IPS-NIHi7 (cell line): ENCODE results near the gene BORCS5.
A peak's percentile ranks its signal among the peaks of the same experiment; 100 is the strongest.

Experiments
- DNase-seq: peaks from one replicate; pipeline ENCODE4 v3.0.0; 2012; ENCODE audit warnings: mixed read lengths; ENCODE audit errors: extremely low spot score

The BORCS5 gene

DNA sequence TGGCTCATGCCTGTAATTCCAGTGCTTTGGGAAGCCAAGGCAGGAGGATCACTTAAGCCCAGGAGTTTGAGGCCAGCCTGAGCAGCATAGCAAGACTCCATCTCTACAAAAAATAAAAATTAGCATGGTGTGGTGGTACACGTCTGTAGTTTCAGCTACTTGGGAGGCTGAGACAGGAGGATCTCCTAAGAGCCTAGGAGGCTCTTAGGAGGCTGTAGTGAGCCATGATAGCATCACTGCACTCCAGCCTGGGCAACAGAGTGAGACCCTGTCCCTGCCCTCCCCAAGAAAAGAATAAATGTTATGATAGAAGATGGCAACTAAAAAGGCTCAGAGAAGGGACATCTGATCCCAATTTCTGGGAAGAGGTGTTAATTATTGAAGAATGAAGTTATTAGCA, 3.6 kb upstream of the BORCS5 start:
- DNase-seq, result no peak

DNA sequence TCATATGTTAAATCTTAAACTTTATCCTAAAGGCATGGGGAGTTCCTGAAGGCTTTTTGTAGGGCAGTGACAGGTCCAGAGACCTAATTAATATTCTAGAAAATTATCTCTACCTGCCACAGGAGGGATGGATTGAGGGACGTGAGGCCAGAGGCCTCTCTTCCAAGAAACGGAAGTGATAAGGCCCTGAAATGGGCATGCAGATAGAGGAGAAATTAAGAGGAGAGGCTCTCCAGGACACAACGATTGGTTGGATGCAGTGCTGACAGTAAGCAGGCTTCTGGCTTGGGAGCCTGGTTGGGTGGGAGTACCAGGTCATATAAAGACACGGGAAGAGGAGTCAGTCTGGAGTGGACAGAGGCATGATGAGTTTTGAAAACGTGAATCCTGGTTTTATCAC, 3.1 kb upstream of the BORCS5 start:
- no peak for DNase-seq

DNA sequence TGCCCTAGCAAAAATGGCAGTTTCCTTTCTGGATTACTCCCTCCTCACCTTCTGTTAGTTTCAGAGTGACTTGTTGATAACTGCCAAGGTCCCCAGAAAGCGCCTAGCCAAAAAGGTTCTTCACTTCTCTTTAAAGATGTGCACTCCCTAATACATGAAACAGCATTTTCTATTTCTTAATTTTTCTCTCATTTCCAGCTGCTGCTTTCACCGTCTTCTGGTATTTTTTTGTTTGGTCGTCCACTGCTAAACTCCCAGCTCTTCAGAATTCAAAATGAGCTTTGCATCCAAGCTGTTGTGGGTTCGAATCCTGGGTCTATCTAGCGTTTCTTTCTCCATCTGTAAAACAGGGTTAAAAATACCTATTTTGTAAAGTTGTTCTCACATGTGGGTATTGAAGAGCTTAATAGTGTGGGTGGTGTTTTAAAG, 397 bp upstream of the BORCS5 start:
- DNase-seq, result no peak

GRCh38 chr12:12357719-12358461, 1.0 kb downstream of the BORCS5 start:
- no peak for DNase-seq

DNA sequence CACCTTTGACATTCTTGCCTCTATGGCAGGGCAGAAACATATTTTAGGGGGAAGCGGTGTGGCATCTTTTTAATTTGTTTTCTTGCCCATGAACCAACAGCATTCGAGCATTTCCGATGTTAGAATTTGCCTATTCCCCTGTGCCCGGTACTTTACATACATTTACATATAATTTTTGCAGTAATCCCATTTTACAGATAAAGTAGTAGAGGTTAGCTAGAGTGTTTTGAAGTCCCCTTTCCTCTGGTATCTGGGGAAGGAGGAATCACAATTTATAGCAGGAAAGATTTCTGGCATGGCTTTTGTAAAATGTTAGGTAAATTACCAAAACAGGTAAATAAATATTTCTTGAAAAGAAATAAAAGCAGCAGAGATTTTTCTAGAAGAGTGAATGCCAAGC, 1.6 kb downstream of the BORCS5 start:
- DNase-seq, result no peak

DNA sequence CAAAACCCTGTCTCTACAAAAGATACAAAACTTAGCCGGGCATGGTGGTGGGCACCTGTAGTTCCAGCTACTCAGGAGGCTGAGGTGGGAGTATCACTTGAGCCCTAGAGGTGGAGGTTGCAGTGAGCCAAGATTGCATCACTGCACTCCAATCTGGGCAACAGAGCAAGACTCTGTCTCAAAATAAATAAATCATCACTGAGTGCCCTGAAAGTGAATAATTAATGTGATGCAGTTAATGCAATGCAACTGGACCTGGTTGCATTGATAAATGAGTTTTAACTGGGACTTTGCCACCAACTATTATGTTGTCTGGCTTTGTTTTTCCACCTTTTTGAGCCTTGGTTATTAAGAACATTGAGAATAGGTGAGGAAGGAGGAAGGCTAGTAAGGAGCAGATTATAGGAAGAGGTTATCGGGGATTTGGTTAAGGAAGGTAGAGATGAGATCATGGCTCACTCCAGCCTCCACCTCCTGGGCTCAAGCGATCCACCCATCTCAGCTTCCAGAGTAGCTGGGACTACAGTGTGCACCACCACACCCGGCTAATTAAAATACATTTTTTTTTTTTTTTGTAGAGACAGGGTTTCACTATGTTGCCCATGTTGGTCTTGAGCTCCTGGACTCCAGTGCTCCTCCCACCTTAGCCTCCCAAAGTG, 8.0 kb downstream of the BORCS5 start:
- no peak for DNase-seq

- no peak for DNase-seq
These were observed 8.5 kb downstream of the BORCS5 start for GRCh38 chr12:12365446-12365802.

- no peak for DNase-seq
These were observed 9.1 kb downstream of the BORCS5 start for GRCh38 chr12:12365931-12366431.

- DNase-seq, result no peak
These were observed 10.0 kb downstream of the BORCS5 start for GRCh38 chr12:12366701-12367481.

- DNase-seq, result no peak
These were observed 10.7 kb downstream of the BORCS5 start for GRCh38 chr12:12367482-12367998.

- DNase-seq, result no peak
These were observed 16.3 kb downstream of the BORCS5 start for GRCh38 chr12:12372946-12373722.

DNA sequence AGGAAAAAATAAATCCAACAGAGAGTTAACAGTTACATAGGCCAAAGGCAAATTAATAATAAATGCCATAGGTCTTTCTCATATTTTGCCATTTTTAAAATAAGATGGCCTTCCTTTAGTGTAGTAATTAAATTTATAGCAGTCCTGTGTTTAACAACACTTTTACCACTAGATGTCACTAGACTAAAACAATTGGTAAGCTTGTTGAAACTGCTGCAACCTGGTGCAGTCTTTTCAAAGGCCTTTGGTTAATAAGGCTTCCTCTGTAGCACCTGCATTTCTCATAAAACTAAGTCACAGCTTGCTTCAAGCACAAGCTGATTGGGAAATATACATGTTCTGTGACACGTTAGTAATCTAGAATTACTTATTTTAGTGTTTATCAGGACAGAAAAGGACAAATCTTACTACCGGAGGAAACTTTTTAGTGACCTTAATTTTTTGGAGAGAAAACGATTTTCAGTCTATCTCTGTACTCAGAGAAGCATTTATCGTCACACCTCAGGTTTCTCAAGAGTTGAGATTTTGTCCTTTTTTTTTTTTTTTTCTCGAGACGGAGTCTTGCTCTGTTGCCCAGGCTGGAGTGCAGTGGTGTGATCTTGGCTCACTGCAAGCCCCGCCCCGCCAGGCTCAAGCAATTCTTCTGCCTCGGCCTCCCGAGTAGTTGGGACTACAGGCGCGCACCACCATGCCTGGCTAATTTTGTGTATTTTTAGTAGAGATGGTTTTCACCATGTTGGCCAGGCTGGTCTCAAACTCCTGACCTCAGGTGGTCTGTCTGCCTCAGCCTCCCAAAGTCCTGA, 20.0 kb downstream of the BORCS5 start:
- peak; percentile 69 for DNase-seq

DNA sequence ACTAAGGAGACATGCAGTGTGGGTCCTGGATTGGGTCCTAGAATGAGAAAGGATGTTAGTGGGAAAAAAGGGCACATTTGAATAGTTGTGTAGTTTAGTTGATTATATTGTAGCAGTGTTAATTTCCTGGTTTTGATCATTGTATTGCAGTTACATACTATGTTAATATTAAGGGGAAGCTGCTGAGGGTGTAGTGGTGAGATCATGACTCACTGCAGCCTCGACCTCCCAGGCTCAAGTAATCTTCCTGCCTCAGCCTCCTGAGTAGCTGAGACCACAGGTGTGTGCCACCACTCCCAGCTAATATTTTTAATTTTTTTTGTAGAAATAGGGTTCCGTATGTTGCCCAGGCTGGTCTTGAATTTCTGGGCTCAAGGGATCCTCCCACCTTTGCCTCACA, 21.7 kb downstream of the BORCS5 start:
- no peak for DNase-seq

DNA sequence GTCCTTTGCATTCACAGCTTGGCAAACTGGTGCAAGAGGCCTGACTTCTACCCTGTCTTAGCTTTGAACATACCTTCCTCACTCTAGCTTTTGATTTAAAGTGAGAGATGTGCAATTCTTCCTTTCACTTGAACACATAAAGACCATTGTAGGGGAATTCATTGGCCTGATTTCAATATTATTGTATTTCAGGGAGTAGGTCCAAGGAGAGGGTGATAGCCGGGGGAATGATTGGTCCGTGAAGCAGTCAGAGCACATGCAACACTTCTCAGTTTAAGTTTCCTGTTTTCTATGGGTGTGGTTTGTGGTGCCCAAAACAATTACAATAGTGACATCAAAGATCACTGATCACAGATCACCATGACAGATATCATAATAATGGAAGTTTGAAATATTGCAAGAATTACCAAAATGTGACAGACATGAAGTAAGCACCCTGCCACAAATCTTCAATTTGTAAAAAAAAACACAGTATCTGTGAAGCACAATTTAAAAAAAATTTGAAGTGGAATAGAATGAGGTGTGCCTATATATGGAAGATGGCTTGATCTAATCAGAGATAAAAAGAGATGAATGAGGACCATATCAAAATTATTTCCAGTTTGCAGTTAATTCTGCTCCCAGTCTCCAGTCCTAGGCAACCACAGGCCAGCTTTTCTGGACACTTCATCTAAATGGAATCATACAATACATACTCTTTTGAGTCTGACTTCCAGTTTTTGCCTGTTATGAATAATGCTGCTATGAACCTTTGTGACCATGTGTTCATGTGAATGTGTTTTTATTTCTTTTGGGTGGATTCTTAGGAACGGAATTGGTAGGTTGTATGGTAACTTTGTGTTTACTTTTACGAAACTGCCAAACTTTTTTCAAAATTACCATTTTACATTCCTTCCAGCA, 23.2 kb downstream of the BORCS5 start:
- DNase-seq, result no peak

DNA sequence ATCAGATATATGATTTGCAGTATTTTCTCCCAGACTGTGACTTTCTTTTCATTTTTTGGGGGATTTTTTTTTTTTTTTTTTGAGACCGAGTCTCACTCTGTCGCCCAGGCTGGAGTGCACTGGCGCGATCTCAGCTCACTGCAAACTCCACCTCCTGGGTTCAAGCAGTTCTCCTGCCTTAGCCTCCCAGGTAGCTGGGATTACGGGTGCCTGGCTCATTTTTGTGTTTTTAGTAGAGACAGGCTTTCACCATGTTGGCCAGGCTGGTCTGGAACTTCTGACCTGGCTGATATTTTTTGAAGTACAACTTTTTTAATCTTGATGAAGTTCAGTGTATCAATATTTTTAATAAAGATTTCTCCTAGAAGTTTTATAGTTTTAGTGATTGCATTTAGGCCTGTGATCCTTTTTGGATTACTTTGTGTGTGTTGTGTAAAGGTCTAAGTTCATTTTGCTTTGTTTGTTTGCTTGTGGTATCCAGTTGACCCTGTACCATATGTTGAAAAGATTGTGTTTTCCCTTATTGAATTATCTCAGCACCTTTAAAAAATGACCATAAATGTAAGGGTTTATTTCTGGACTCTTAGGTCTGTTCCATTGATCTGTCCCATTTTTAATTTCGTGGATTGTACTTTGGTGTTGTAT, 24.2 kb downstream of the BORCS5 start:
- no peak for DNase-seq

GRCh38 chr12:12381982-12382381, 25.1 kb downstream of the BORCS5 start:
- no peak for DNase-seq

DNA sequence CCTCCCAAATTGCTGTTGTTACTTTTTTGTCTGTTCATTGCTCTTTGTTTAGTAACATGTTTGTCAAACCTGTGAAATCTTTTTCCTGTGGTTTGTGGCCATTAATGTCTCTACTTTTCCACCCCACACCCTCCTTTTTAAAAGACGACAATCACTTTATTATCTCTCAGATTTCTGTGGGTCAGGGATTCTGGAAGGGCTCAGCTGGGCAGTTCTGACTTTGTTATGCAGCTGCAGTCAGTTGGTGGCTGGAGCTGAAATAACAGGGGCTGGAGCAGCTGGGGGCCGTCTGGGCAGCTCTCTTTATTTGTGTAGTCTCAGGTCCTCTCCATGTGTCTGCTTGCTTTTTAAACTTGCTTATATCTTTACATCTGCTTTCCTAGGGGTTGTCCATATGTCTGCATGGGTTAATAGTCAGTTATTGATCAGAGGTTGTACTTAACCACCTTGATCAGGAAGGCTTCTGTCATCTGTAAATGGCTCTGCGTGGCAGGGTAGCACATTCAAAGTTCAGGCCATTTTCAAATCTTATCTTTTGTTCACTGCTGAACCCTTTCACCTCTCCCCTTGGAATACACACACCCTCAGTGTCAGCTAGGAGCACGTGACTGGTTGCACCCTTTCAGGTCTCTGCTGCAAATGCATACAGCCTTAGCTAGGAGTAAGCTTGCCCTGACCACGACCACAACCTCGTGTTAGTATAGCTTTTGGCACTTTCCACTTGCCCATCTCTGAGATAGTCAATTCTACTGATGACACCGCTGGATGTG, 27.9 kb downstream of the BORCS5 start:
- DNase-seq, result peak; percentile 68

DNA sequence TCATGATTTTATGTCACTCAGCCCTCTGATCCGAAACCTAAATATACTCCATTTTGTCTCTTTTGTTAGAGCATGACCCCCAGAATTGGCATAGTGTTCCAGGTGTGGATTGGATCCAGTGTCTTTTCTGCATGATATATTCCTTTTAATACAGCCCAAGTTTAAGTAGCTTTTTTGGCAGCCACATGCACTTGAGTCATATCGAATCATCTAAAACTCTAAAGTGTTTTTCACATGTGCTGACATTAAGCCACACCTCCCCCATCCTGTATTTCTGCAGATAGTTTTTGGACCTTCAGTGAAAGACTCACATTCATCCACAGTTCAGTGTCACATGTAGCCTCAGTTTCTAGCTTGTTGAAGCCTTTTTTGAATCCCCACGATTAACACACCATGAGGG, 30.6 kb downstream of the BORCS5 start:
- no peak for DNase-seq
